HCT116 (cell line): ENCODE results near the gene OLIG3. TPM values are rescaled to one million over a fixed set of nuclear protein-coding genes. Genes with fewer than 3 reads are reported as not detected.

Experiments used
- ATAC-seq: fragments of 200-7000 bp; cut with Tn5 transposase; 2 replicates; pipeline ENCODE4 v1.9.1; 2020; ENCODE audit warnings: mild to moderate bottlenecking, moderate library complexity
- BruUV-seq: library from RNA; stranded (reverse); fragments of 400-500 nt; replicated peaks from 2 replicates; lab custom pipeline; 2021; lab: Mats Ljungman, UMichigan
- CTCF ChIA-PET: fragments of 300-600 bp; sonication (Branson Sonifier 250); formaldehyde crosslinking; loops from one replicate; lab custom pipeline; 2021; ENCODE audit warnings: antibody characterized with exemption; lab: Charles Lee
- POLR2A ChIA-PET: fragments of 300-600, 350-600 bp; sonication (Branson Sonifier 250); formaldehyde crosslinking; loops from one replicate; lab custom pipeline; 2021; ENCODE audit warnings: antibody characterized with exemption; lab: Charles Lee
- RAD21 ChIA-PET, 2 experiments: fragments of 300-600 bp; sonication (Branson Sonifier 250); formaldehyde crosslinking; loops; one replicate each; lab custom pipeline; 2023; ENCODE audit warnings: low total read pairs in 2 of 2; ENCODE audit not compliant: uncharacterized antibody in 2 of 2, unreplicated experiment in 2 of 2, low non-redundant PET in 1 of 2; lab: Charles Lee
- DNase-seq: peaks from one replicate; pipeline ENCODE4 v3.0.0-alpha.2; 2010; ENCODE audit warnings: low read depth, low spot score
- H2AFZ ChIP-seq: fragments of 200-600 bp; shearing (Covaris generic), sonication (generic); 2 replicates; pipeline ENCODE4 v1.6.1; 2017; ENCODE audit warnings: low read depth, mixed run types, mixed read lengths, antibody characterized with exemption, low read length; ENCODE audit not compliant: poor library complexity, severe bottlenecking
- H3K27ac ChIP-seq: 2 replicates; pipeline ENCODE4 v1.5.1; 2012; ENCODE audit warnings: low read depth, low read length
- H3K27me3 ChIP-seq: fragments of 200-600 bp; sonication (generic); 2 replicates; pipeline ENCODE4 v1.6.1; 2016; ENCODE audit warnings: mixed run types, low read length, mixed read lengths; ENCODE audit not compliant: insufficient read depth
- H3K36me3 ChIP-seq, 2 experiments: fragments of 200-500 bp in 1 of 2; fragments of 200-600 bp in 1 of 2; sonication (Bioruptor generic) in 1 of 2; sonication (generic) in 1 of 2; 2 replicates each; pipeline versions ENCODE4 v1.5.1 to v1.6.1; 2014 to 2016; ENCODE audit warnings: low read length in 2 of 2, inconsistent platforms in 1 of 2, mixed read lengths in 1 of 2, mixed run types in 1 of 2; ENCODE audit not compliant: insufficient read depth in 2 of 2, control insufficient read depth in 1 of 2
- H3K4me1 ChIP-seq, 2 experiments: fragments of 200-600 bp in 1 of 2; sonication (generic) in 1 of 2; 2 replicates each; pipeline versions ENCODE4 v1.5.1 to v1.6.1; 2012 to 2017; ENCODE audit warnings: low read length in 2 of 2, inconsistent platforms in 1 of 2, mild to moderate bottlenecking in 1 of 2, mixed read lengths in 1 of 2, mixed run types in 1 of 2, moderate library complexity in 1 of 2; ENCODE audit not compliant: insufficient read depth in 2 of 2, control insufficient read depth in 1 of 2
- H3K4me2 ChIP-seq: fragments of 200-600 bp; sonication (generic); 2 replicates; pipeline ENCODE4 v1.6.1; 2017; ENCODE audit warnings: mixed run types, low read length, mixed read lengths
- H3K4me3 ChIP-seq, 2 experiments: fragments of 200-600 bp in 1 of 2; sonication (generic) in 1 of 2; replicated peaks in 1 of 2; 2 replicates each; pipeline ENCODE4 v1.5.1; 2011 to 2016; ENCODE audit warnings: low read length in 2 of 2, control low read depth in 1 of 2, low read depth in 1 of 2, mild to moderate bottlenecking in 1 of 2, mixed read lengths in 1 of 2, mixed run types in 1 of 2
- H3K79me2 ChIP-seq: fragments of 200-600 bp; sonication (generic); 2 replicates; pipeline ENCODE4 v1.6.1; 2017; ENCODE audit warnings: mild to moderate bottlenecking, mixed run types, low read length, moderate library complexity, mixed read lengths; ENCODE audit not compliant: insufficient read depth
- H3K9ac ChIP-seq: fragments of 200-600 bp; sonication (generic); 2 replicates; pipeline ENCODE4 v1.6.1; 2016; ENCODE audit warnings: low read length, mixed read lengths
- H3K9me2 ChIP-seq: fragments of 200-600 bp; sonication (generic), shearing (Covaris generic); 2 replicates; pipeline ENCODE4 v1.6.1; 2017; ENCODE audit warnings: mixed run types, mild to moderate bottlenecking, moderate library complexity; ENCODE audit not compliant: insufficient read depth
- H3K9me3 ChIP-seq, 2 experiments: fragments of 200-500 bp in 1 of 2; fragments of 200-600 bp in 1 of 2; sonication (Bioruptor generic) in 1 of 2; sonication (generic) in 1 of 2; 2 replicates each; pipeline ENCODE4 v1.6.1; 2014 to 2017; ENCODE audit warnings: low read length in 2 of 2, mixed read lengths in 2 of 2, inconsistent platforms in 1 of 2, low read depth in 1 of 2, mild to moderate bottlenecking in 1 of 2, mixed run types in 1 of 2, moderate library complexity in 1 of 2; ENCODE audit not compliant: control insufficient read depth in 1 of 2, insufficient read depth in 1 of 2
- H4K20me1 ChIP-seq: fragments of 200-600 bp; sonication (generic), shearing (Covaris generic); 2 replicates; pipeline ENCODE4 v1.6.1; 2017; ENCODE audit warnings: mixed run types, mild to moderate bottlenecking, moderate library complexity; ENCODE audit not compliant: insufficient read depth
- CBX3 ChIP-seq: IDR thresholded peaks from 2 replicates; pipeline ENCODE4 v1.6.1; 2012; ENCODE audit warnings: low read depth
- CEBPB ChIP-seq: IDR thresholded peaks from 2 replicates; pipeline ENCODE4 v1.6.1; 2012; ENCODE audit warnings: low read depth
- EGR1 ChIP-seq: IDR thresholded peaks from 2 replicates; pipeline ENCODE4 v1.6.1; 2012; ENCODE audit warnings: low read depth
- EZH2phosphoT487 ChIP-seq: fragments of 200-600 bp; IDR thresholded peaks from 2 replicates; pipeline ENCODE4 v1.6.1; 2018; ENCODE audit warnings: antibody characterized with exemption, borderline replicate concordance
- POLR2AphosphoS5 ChIP-seq: IDR thresholded peaks from 2 replicates; pipeline ENCODE4 v1.6.1; 2011; ENCODE audit warnings: mild to moderate bottlenecking, low read depth, low read length, moderate library complexity
- RAD21 ChIP-seq: IDR thresholded peaks from 2 replicates; pipeline ENCODE4 v1.6.1; 2012; ENCODE audit warnings: low read depth, mild to moderate bottlenecking
- SIN3A ChIP-seq: IDR thresholded peaks from 2 replicates; pipeline ENCODE4 v1.6.1; 2012; ENCODE audit warnings: low read depth
- SP1 ChIP-seq: IDR thresholded peaks from 2 replicates; pipeline ENCODE4 v1.6.1; 2012; ENCODE audit warnings: low read depth
- SRF ChIP-seq: IDR thresholded peaks from 2 replicates; pipeline ENCODE4 v1.6.1; 2012; ENCODE audit warnings: low read depth
- TCF7L2 ChIP-seq: IDR thresholded peaks from 2 replicates; pipeline ENCODE4 v1.7.0; 2011; ENCODE audit warnings: borderline replicate concordance, inconsistent platforms; ENCODE audit not compliant: insufficient read depth, insufficient read length; ENCODE audit errors: extremely low read depth
- YY1 ChIP-seq: IDR thresholded peaks from 2 replicates; pipeline ENCODE4 v1.6.1; 2011; ENCODE audit warnings: low read length, low read depth, moderate library complexity, mild to moderate bottlenecking; ENCODE audit not compliant: insufficient replicate concordance; ENCODE audit errors: extremely low read depth
- ZFX ChIP-seq: fragments of 450-650 bp; IDR thresholded peaks from 2 replicates; pipeline ENCODE4 v1.6.1; 2017
- ZNF274 ChIP-seq: fragments of 200-500 bp; sonication (Bioruptor generic); IDR thresholded peaks from 2 replicates; pipeline ENCODE4 v1.6.1; 2014; ENCODE audit warnings: mild to moderate bottlenecking, low read depth, low read length, inconsistent platforms
- intact Hi-C: fragments of 100-400 bp; cut with micrococcal nuclease; formaldehyde crosslinking; loops from 2 replicates; pipeline ENCODE4 v1.10.0; 2022
- total RNA-seq: library from RNA; stranded (reverse); gene quantifications from one replicate; pipeline ENCODE4 v1.2.1, GENCODE V29; 2021; ENCODE audit not compliant: unreplicated experiment
- TF ChIP-seq, protein P1 (sequence below), 3 experiments: fragments of 200-600 bp in 1 of 3; sonication (generic) in 1 of 3; IDR thresholded peaks in 2 of 3; conservative IDR thresholded peaks in 1 of 3; 2 replicates each; pipeline ENCODE4 v1.5.1; 2012 to 2017; ENCODE audit warnings: low read depth in 2 of 3, low read length in 2 of 3, antibody characterized with exemption in 1 of 3, borderline replicate concordance in 1 of 3, control low read depth in 1 of 3, mild to moderate bottlenecking in 1 of 3, mixed read lengths in 1 of 3, mixed run types in 1 of 3, moderate library complexity in 1 of 3; ENCODE audit not compliant: insufficient read depth in 1 of 3
- TF ChIP-seq, protein P2 (sequence below): IDR thresholded peaks from 2 replicates; pipeline ENCODE4 v1.6.1; 2012
- TF ChIP-seq, protein P3 (sequence below): IDR thresholded peaks from 2 replicates; pipeline ENCODE4 v1.6.1; 2012

OLIG3 gene
- total RNA-seq, 1 experiment from 2014 or later, result not detected

GRCh38 chr6:137490961-137491360 lies 3.2 kb downstream of the OLIG3 start:
- TF ChIP-seq ZNF274, result no peak
- TF ChIP-seq, protein P1, sequence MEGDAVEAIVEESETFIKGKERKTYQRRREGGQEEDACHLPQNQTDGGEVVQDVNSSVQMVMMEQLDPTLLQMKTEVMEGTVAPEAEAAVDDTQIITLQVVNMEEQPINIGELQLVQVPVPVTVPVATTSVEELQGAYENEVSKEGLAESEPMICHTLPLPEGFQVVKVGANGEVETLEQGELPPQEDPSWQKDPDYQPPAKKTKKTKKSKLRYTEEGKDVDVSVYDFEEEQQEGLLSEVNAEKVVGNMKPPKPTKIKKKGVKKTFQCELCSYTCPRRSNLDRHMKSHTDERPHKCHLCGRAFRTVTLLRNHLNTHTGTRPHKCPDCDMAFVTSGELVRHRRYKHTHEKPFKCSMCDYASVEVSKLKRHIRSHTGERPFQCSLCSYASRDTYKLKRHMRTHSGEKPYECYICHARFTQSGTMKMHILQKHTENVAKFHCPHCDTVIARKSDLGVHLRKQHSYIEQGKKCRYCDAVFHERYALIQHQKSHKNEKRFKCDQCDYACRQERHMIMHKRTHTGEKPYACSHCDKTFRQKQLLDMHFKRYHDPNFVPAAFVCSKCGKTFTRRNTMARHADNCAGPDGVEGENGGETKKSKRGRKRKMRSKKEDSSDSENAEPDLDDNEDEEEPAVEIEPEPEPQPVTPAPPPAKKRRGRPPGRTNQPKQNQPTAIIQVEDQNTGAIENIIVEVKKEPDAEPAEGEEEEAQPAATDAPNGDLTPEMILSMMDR (IDR thresholded peaks at IDR 0.05 in 2 of 3, conservative IDR thresholded peaks at IDR 0.05 in 1 of 3; ENCODE audit: borderline replicate concordance in 1 of 3, insufficient read depth in 1 of 3, low read depth in 2 of 3, low read length in 2 of 3), result no peak
- TF ChIP-seq SP1, result no peak
- TF ChIP-seq CBX3, result no peak
- TF ChIP-seq EZH2phosphoT487, result no peak
- TF ChIP-seq SIN3A, result no peak
- no peak for TF ChIP-seq POLR2AphosphoS5
- no peak for TF ChIP-seq CEBPB
- TF ChIP-seq, protein P2, sequence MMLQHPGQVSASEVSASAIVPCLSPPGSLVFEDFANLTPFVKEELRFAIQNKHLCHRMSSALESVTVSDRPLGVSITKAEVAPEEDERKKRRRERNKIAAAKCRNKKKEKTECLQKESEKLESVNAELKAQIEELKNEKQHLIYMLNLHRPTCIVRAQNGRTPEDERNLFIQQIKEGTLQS, result no peak
- TF ChIP-seq RAD21, result no peak
- TF ChIP-seq, protein P3, sequence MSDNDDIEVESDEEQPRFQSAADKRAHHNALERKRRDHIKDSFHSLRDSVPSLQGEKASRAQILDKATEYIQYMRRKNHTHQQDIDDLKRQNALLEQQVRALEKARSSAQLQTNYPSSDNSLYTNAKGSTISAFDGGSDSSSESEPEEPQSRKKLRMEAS, result no peak
- TF ChIP-seq YY1, result no peak
- TF ChIP-seq ZFX, result no peak
- TF ChIP-seq TCF7L2, result no peak
- no peak for TF ChIP-seq EGR1
- TF ChIP-seq SRF, result no peak
- no TSS peak for BruUV-seq
- Histone ChIP-seq H3K27me3 (peaks cover 10% of the 10 kb centered on the region; the same call in 1 of the 2 replicates), H3K36me3 (no peaks in the 10 kb centered on the region), H3K9me3 (no peaks in the 10 kb centered on the region), H3K27ac (no peak overlapping the region), H3K9ac (no peak overlapping the region), H3K4me1 (no peaks in the 10 kb centered on the region), H3K9me2 (no peaks in the 10 kb centered on the region), H2AFZ (no peak overlapping the region), H4K20me1 (no peaks in the 10 kb centered on the region), H3K4me3 (no peak overlapping the region), H3K4me2 (no peak overlapping the region), H3K79me2 (no peaks in the 10 kb centered on the region)
- RAD21 ChIA-PET, result no interaction called here
- no peak for ATAC-seq
- intact Hi-C loops, result no loop called here
- CTCF ChIA-PET, result no interaction called here
- POLR2A ChIA-PET, result no interaction called here
- no peak for DNase-seq
